VCaP (cell line): ENCODE results near the gene TMEM234.

Experiments used
- H3K27ac ChIP-seq: fragments of 450-650 bp; 2 replicates; pipeline ENCODE4 v1.5.1; 2017
- CTCF ChIP-seq: fragments of 450-650 bp; conservative IDR thresholded peaks from 2 replicates; pipeline ENCODE4 v1.5.1; 2017; ENCODE audit warnings: mild to moderate bottlenecking, moderate library complexity

TMEM234 gene

GRCh38 chr1:32246888-32247273 lies 24.7 kb upstream of the TMEM234 start, which contains the start of gene FAM167B:
TSS of gene FAM167B (plus strand) at chr1:32247222. CDS start at chr1:32247422, 200 bp downstream.
- TF ChIP-seq CTCF, result no peak

GRCh38 chr1:32242341-32242851 lies 20.2 kb upstream of the TMEM234 start:
- H3K27ac ChIP-seq, result peak overlapping the region; percentile 84
- no peak for TF ChIP-seq CTCF

More at GRCh38 chr1:32246888-32247273, 24.7 kb upstream of the TMEM234 start, which contains the start of gene FAM167B:
- no peak within 1 kb of the TSS for H3K27ac ChIP-seq

DNA sequence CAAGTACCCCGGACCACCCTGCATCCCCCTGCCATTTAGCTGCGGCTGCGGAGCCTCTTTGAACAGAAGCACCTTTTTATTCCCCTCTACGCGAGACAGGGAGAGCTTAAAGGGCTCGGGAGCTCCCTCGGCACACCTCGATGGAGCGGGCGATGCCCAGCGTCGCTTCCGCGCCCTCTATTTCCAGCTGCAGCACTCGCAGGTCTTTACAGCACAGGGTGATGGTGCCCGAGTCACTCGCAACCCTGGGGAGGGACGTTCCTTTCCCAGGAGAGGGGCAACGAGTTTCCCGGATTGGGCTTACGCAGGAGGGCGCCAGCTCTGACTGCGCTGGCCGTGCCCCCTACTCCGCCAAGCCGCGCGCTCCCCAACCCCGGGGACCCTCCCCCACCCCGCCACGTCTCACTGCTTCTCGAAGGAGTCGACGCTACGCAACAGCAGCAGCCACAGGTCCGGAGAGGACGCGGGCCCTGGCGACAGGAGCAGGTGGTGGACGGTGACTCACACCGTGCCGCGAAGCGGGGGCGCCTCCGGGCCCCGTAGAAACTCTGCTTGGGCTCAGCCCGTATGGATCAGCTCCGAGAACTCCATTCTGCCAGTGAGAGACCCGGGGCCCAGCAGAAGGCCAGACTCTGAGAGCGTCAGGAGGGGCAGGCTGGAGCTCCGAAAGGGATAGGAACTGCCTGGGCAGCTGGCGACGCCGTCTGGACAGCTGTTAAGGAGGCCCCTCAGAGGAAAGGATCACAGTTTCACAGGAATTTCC lies 19.0 kb upstream of the TMEM234 start:
- TF ChIP-seq CTCF, result no peak
- peak overlapping the region; percentile 84 for H3K27ac ChIP-seq

DNA sequence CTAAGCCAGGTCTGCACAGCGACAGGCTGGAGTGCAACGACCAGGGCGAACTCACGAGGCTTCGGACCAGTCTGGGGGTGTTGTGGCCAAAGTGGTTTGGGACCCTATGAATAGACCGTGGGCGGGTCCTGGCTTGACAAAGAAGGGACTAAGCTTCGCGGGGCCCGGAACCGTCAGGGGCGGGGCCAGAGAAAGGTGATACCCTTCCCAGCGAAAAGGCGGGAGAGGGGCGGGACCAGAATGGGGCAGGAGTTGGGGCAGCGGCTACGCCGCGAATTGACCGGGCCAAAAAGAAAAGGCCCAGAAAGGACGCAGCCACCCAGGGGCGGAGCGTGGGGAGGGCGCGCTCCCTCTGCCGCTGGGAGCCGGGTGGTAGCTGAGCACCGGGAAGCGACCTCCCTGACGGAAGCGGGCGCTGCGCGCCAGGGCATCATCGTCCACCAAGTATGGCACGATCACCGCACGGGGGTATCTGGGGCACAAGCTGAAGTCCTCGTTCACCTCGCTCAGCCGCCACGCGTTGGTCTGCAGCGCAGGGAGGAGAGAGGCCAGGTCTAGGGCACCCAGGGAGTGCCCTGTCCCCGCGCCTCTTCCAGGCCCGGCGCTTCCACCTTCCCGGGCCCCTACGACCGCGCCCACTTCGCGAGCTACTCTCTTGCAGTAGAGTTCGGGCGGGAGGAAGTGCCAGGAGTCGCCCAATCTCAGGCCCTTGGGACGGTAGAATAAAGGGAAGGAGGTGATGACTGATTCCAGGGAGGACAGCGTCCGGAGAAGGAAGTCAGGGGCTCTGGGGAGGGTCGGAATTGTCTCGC lies 18.2 kb upstream of the TMEM234 start:
- peak overlapping the region; percentile 84 for H3K27ac ChIP-seq
- TF ChIP-seq CTCF, result peak; percentile 42

DNA sequence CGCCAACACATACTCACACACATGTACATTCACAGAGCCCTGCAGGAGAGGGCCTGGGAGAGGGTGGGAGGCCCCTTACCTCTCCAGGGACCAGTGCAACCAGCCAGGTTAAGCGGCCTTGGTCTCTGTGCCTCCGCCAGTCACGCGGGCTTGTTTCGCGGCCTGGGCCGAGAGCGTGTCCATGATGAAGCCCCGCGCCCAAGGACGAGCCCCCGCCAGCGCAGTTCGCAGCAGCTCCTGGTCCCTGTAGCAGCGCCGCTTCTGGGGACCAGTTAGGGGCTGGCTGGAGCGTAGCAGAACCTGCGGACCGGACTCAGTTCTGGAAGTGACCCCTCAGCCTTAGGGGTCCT lies 17.6 kb upstream of the TMEM234 start:
- peak overlapping the region; percentile 84 for H3K27ac ChIP-seq
- TF ChIP-seq CTCF, result no peak

DNA sequence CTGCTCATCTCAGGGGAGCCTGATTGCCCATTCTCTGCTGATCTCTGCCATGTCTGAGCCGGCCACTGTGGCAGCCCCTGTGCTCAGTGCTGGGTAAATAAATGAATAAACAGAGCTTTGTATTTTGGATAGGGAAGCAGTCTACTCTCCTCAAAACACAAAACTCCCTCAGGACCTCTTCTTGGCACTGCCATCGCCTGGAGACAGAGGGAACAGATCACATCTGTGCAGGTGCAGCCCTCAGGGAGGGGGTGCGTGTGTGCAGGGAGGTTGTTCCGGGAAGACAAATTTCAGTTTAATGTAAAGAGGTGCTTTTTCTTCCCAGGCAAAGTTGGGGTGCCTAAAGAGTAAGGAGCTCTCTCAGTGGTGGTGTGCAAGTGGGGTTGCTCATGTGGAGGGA lies 17.2 kb upstream of the TMEM234 start:
- peak overlapping the region; percentile 84 for H3K27ac ChIP-seq
- no peak for TF ChIP-seq CTCF

- 0 out of 2 replicates have a peak, but pooled peaks have one; percentile 8 for TF ChIP-seq CTCF
- H3K27ac ChIP-seq, result no peak overlapping the region
Observed at GRCh38 chr1:32234792-32235191, 12.6 kb upstream of the TMEM234 start.
